Panc1 (cell line): Measurements from ENCODE around the gene PRRT1B. TPM values are rescaled to one million over a fixed set of nuclear protein-coding genes. Genes with fewer than 3 reads are reported as not detected.

Experiments
- ATAC-seq: fragments of 200-7000 bp; cut with Tn5 transposase; 2 replicates; pipeline ENCODE4 v1.9.1; 2020; ENCODE audit warnings: mild to moderate bottlenecking, moderate library complexity
- BruUV-seq: library from RNA; stranded (reverse); fragments of 400-500 nt; replicated peaks from 2 replicates; lab custom pipeline; 2021; lab: Mats Ljungman, UMichigan
- CTCF ChIA-PET: fragments of 300-600 bp; sonication (Branson Sonifier 250); formaldehyde crosslinking; loops from one replicate; lab custom pipeline; 2022; ENCODE audit warnings: antibody characterized with exemption; lab: Charles Lee
- POLR2A ChIA-PET: fragments of 300-600 bp; sonication (Branson Sonifier 250); formaldehyde crosslinking; loops from one replicate; lab custom pipeline; 2022; ENCODE audit warnings: antibody characterized with exemption; lab: Charles Lee
- DNase-seq: peaks from one replicate; pipeline ENCODE4 v3.0.0-alpha.2; 2010; ENCODE audit warnings: low read depth, low spot score
- H3K27ac ChIP-seq: 2 replicates; pipeline ENCODE4 v1.5.1; 2011; ENCODE audit warnings: mild to moderate bottlenecking, low read length, inconsistent platforms
- H3K27me3 ChIP-seq: fragments of 200-500 bp; sonication (Bioruptor generic); 2 replicates; pipeline ENCODE4 v1.6.0; 2014; ENCODE audit warnings: low read length, inconsistent platforms; ENCODE audit not compliant: control insufficient read depth, insufficient read depth
- H3K36me3 ChIP-seq: fragments of 200-500 bp; sonication (Bioruptor generic); 2 replicates; pipeline ENCODE4 v1.5.1; 2014; ENCODE audit warnings: inconsistent platforms, mild to moderate bottlenecking, low read length, moderate library complexity; ENCODE audit not compliant: control insufficient read depth, insufficient read depth
- H3K4me1 ChIP-seq: 2 replicates; pipeline ENCODE4 v1.5.1; 2011; ENCODE audit warnings: inconsistent platforms, mild to moderate bottlenecking, low read length, moderate library complexity; ENCODE audit not compliant: control insufficient read depth, insufficient read depth
- H3K4me3 ChIP-seq, 2 experiments: 2 replicates each; pipeline ENCODE4 v1.5.1; 2011 to 2012; ENCODE audit warnings: low read depth in 2 of 2, low read length in 2 of 2, mild to moderate bottlenecking in 2 of 2, inconsistent platforms in 1 of 2, moderate library complexity in 1 of 2
- H3K9me3 ChIP-seq: fragments of 200-500 bp; sonication (Bioruptor generic); 2 replicates; pipeline ENCODE4 v1.5.1; 2014; ENCODE audit warnings: low read depth, mild to moderate bottlenecking, inconsistent platforms, low read length, moderate library complexity; ENCODE audit not compliant: control insufficient read depth, insufficient read depth
- POLR2AphosphoS5 ChIP-seq: IDR thresholded peaks from 2 replicates; pipeline ENCODE4 v1.6.1; 2012; ENCODE audit warnings: mild to moderate bottlenecking, low read depth, low read length, moderate library complexity
- SIN3A ChIP-seq: IDR thresholded peaks from 2 replicates; pipeline ENCODE4 v1.6.1; 2012; ENCODE audit warnings: low read depth, mild to moderate bottlenecking, low read length, moderate library complexity, borderline replicate concordance; ENCODE audit not compliant: insufficient read depth
- TCF7L2 ChIP-seq: IDR thresholded peaks from 2 replicates; pipeline ENCODE4 v1.6.1; 2011; ENCODE audit warnings: mild to moderate bottlenecking, low read depth, low read length, inconsistent platforms
- in situ Hi-C: cut with HindIII; loops from 2 replicates; pipeline ENCODE4 v1.10.0; 2016; ENCODE audit warnings: low sequenced_read_pairs, low pct_unique_long_range_greater_than_20kb
- intact Hi-C: fragments of 100-400 bp; cut with micrococcal nuclease; formaldehyde crosslinking; loops from one replicate; pipeline ENCODE4 v1.10.0; 2022; ENCODE audit not compliant: unreplicated experiment
- total RNA-seq: library from RNA; stranded (reverse); gene quantifications from one replicate; pipeline ENCODE4 v1.2.1, GENCODE V29; 2021; ENCODE audit not compliant: unreplicated experiment
- TF ChIP-seq, protein P1 (sequence below): fragments of 450-650 bp; IDR thresholded peaks from 2 replicates; pipeline ENCODE4 v1.5.1; 2017; ENCODE audit warnings: mild to moderate bottlenecking
- TF ChIP-seq, protein P2 (sequence below), 2 experiments: IDR thresholded peaks; 2 replicates each; pipeline ENCODE4 v1.6.1; 2011 to 2012; ENCODE audit warnings: low read depth in 2 of 2, control low read depth in 1 of 2, low read length in 1 of 2, mild to moderate bottlenecking in 1 of 2, moderate library complexity in 1 of 2; ENCODE audit not compliant: insufficient read depth in 1 of 2

The PRRT1B gene
- total RNA-seq, 1 experiment from 2014 or later, result 1.1 TPM

DNA sequence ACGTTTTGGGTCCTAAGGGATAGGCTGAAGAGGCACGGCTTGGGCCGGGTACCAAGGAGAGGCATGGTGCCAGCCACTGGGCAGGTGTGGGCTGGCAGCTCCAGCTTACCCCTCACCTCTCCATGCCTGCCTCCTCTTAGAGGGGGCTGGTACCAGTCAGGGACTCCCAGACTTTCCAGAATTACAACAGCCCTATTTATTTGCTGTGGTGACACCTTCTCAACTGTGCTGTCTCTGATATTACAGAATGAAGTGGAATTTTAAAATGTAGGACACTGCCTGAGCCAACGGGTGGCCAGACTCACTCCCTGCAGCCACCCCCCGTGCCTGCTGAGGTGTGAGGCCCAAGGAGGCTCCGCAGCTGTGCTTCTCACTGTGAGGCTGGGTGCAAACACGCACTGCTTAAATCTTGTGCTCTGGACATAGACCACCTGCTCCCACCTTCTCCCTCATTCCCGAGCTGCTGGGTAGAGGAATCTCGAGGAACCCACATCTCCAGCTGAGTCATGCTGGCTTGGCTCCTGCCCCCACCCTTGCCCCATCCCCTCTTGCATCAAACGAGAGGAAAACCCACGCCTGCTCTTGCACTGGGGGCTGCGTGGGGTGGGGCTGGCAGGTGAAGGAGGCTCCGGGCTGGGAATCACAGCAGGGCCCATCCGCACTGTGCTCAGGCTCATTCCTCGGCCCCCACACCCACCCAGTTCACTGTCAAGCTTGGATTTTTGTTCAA, 47.9 kb downstream of the PRRT1B start:
- Histone ChIP-seq H3K4me1 (no peaks in the 10 kb centered on the region; the same call in 1 of the 2 replicates), H3K9me3 (no peaks in the 10 kb centered on the region), H3K4me3 (no peak overlapping the region), H3K27me3 (no peaks in the 10 kb centered on the region), H3K36me3 (no peaks in the 10 kb centered on the region), H3K27ac (no peak overlapping the region)
- ATAC-seq (no peak), DNase-seq (no peak)
- TF ChIP-seq POLR2AphosphoS5, result no peak
- no peak for TF ChIP-seq TCF7L2
- intact Hi-C loops, result loop anchor here (5.0 kb wide), 1 partner anchor 149 kb away; the partner anchor contains the start of gene RAPGEF1
- BruUV-seq, result no TSS peak
- in situ Hi-C loops, result no loop called here
- POLR2A ChIA-PET, result no interaction called here
- CTCF ChIA-PET, result no interaction called here

DNA sequence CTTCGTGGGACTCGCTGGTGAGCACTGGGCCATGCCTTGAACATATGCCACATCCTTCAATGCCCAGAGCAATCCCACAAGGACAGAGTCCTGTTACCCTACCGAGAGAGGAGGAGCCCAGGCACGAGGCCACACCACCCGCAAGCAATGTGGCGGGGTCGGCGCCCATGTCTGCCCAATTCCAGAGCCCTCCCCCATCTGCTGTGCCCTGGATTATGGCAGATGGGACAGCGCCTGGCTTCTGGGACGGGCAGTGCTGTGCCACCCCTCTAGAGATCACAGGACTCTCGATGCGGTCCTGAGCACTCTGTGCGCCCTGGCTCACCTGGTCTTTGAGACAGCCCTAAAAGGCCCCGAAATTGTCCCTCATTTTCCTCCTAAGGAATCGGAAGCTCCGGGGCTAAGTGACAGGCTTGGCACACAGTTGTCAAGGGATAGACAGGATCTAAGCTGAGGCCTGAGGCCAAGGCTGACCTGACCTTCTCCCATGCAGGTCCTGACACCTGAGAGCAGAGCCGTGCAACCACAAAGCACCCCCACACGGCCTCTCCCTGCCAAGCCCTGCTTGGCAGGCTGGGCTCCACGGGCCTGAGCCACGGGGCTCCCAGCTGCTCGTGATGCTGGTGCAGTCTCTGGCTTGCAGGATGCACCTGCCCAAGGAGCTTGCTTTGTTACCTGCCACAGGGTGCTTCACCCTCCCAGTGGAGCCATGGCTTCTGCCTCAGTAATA, 48.8 kb downstream of the PRRT1B start:
- no peak overlapping the region for H3K4me3 ChIP-seq
- no peaks in the 10 kb centered on the region for H3K36me3 ChIP-seq
- BruUV-seq, result no TSS peak
- DNase-seq, result no peak
- H3K27ac ChIP-seq, result no peak overlapping the region
- POLR2A ChIA-PET, result no interaction called here
- CTCF ChIA-PET, result no interaction called here
- no peaks in the 10 kb centered on the region; the same call in 1 of the 2 replicates for H3K4me1 ChIP-seq
- TF ChIP-seq, protein P1, sequence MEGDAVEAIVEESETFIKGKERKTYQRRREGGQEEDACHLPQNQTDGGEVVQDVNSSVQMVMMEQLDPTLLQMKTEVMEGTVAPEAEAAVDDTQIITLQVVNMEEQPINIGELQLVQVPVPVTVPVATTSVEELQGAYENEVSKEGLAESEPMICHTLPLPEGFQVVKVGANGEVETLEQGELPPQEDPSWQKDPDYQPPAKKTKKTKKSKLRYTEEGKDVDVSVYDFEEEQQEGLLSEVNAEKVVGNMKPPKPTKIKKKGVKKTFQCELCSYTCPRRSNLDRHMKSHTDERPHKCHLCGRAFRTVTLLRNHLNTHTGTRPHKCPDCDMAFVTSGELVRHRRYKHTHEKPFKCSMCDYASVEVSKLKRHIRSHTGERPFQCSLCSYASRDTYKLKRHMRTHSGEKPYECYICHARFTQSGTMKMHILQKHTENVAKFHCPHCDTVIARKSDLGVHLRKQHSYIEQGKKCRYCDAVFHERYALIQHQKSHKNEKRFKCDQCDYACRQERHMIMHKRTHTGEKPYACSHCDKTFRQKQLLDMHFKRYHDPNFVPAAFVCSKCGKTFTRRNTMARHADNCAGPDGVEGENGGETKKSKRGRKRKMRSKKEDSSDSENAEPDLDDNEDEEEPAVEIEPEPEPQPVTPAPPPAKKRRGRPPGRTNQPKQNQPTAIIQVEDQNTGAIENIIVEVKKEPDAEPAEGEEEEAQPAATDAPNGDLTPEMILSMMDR, result no peak
- TF ChIP-seq POLR2AphosphoS5 (no peak), TCF7L2 (no peak), SIN3A (no peak)
- TF ChIP-seq, protein P2, sequence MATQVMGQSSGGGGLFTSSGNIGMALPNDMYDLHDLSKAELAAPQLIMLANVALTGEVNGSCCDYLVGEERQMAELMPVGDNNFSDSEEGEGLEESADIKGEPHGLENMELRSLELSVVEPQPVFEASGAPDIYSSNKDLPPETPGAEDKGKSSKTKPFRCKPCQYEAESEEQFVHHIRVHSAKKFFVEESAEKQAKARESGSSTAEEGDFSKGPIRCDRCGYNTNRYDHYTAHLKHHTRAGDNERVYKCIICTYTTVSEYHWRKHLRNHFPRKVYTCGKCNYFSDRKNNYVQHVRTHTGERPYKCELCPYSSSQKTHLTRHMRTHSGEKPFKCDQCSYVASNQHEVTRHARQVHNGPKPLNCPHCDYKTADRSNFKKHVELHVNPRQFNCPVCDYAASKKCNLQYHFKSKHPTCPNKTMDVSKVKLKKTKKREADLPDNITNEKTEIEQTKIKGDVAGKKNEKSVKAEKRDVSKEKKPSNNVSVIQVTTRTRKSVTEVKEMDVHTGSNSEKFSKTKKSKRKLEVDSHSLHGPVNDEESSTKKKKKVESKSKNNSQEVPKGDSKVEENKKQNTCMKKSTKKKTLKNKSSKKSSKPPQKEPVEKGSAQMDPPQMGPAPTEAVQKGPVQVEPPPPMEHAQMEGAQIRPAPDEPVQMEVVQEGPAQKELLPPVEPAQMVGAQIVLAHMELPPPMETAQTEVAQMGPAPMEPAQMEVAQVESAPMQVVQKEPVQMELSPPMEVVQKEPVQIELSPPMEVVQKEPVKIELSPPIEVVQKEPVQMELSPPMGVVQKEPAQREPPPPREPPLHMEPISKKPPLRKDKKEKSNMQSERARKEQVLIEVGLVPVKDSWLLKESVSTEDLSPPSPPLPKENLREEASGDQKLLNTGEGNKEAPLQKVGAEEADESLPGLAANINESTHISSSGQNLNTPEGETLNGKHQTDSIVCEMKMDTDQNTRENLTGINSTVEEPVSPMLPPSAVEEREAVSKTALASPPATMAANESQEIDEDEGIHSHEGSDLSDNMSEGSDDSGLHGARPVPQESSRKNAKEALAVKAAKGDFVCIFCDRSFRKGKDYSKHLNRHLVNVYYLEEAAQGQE (IDR thresholded peaks at IDR 0.05; ENCODE audit: insufficient read depth in 1 of 2, low read depth in 2 of 2, low read length in 1 of 2), result no peak
- H3K27me3 ChIP-seq, result no peaks in the 10 kb centered on the region
- no peak for ATAC-seq
- intact Hi-C loops, result loop anchor here (5.0 kb wide), 1 partner anchor 148 kb away; the partner anchor contains the start of gene RAPGEF1
- H3K9me3 ChIP-seq, result no peaks in the 10 kb centered on the region
- in situ Hi-C loops, result no loop called here
